Keratinocyte (primary cell): ENCODE measurements around the gene HDGFL2. TPM values are rescaled to one million over a fixed set of nuclear protein-coding genes. Genes with fewer than 3 reads are reported as not detected.

ENCODE experiments used
- DNase-seq: peaks from one replicate; pipeline ENCODE4 v3.0.0-alpha.2; 2011; ENCODE audit warnings: low read depth, missing footprints, low spot score
- FAIRE-seq: peaks from 2 replicates; lab custom pipeline; 2011; peaks lifted over from hg19 to GRCh38; lab: Jason Lieb, UNC
- H2AFZ ChIP-seq: 2 replicates; pipeline ENCODE4 v1.6.0; 2012; ENCODE audit warnings: low read length, control low read depth, inconsistent platforms; ENCODE audit not compliant: control insufficient read depth
- H3K27ac ChIP-seq: 2 replicates; pipeline ENCODE4 v1.5.1; 2011; ENCODE audit warnings: low read length; ENCODE audit not compliant: control insufficient read depth, insufficient read depth
- H3K27me3 ChIP-seq: 3 replicates; pipeline ENCODE4 v1.6.0; 2011; ENCODE audit warnings: low read length; ENCODE audit not compliant: control insufficient read depth, insufficient read depth; ENCODE audit errors: extremely low read depth
- H3K36me3 ChIP-seq, 2 experiments: 2 replicates in 1 of 2; 3 replicates in 1 of 2; pipeline ENCODE4 v1.5.1; 2011; ENCODE audit warnings: low read length in 2 of 2, mild to moderate bottlenecking in 1 of 2; ENCODE audit not compliant: control insufficient read depth in 2 of 2, insufficient read depth in 2 of 2; ENCODE audit errors: extremely low read depth in 1 of 2
- H3K4me1 ChIP-seq: 3 replicates; pipeline ENCODE4 v1.5.1; 2011; ENCODE audit warnings: low read length; ENCODE audit not compliant: control insufficient read depth, insufficient read depth; ENCODE audit errors: extremely low read depth
- H3K4me2 ChIP-seq: 3 replicates; pipeline ENCODE4 v1.6.0; 2011; ENCODE audit warnings: low read depth, low read length; ENCODE audit not compliant: control insufficient read depth, insufficient read depth; ENCODE audit errors: extremely low read depth
- H3K4me3 ChIP-seq, 3 experiments: fragments of 200-600 bp in 1 of 3; sonication (generic) in 1 of 3; 2 replicates in 2 of 3; 3 replicates in 1 of 3; pipeline ENCODE4 v1.5.1; 2011 to 2016; ENCODE audit warnings: low read length in 3 of 3, mild to moderate bottlenecking in 3 of 3, control low read depth in 2 of 3, inconsistent platforms in 1 of 3, low read depth in 1 of 3, mixed read lengths in 1 of 3, mixed run types in 1 of 3, moderate library complexity in 1 of 3; ENCODE audit not compliant: control insufficient read depth in 2 of 3, insufficient read depth in 2 of 3; ENCODE audit errors: extremely low read depth in 1 of 3
- H3K79me2 ChIP-seq: 2 replicates; pipeline ENCODE4 v1.6.0; 2012; ENCODE audit warnings: low read length; ENCODE audit not compliant: control insufficient read depth, insufficient read depth
- H3K9ac ChIP-seq: 3 replicates; pipeline ENCODE4 v1.6.0; 2011; ENCODE audit warnings: low read length; ENCODE audit not compliant: control insufficient read depth, insufficient read depth; ENCODE audit errors: extremely low read depth
- H3K9me1 ChIP-seq: 3 replicates; pipeline ENCODE4 v1.6.0; 2011; ENCODE audit warnings: low read length; ENCODE audit not compliant: control insufficient read depth, insufficient read depth; ENCODE audit errors: extremely low read depth
- H3K9me3 ChIP-seq: 2 replicates; pipeline ENCODE4 v1.5.1; 2012; ENCODE audit warnings: low read depth, low read length; ENCODE audit not compliant: control insufficient read depth
- H4K20me1 ChIP-seq: 3 replicates; pipeline ENCODE4 v1.6.0; 2011; ENCODE audit warnings: low read length; ENCODE audit not compliant: control insufficient read depth, insufficient read depth; ENCODE audit errors: extremely low read depth
- EZH2 ChIP-seq: IDR thresholded peaks from one replicate; pipeline ENCODE4 v1.6.1; 2012; ENCODE audit warnings: inconsistent platforms, mild to moderate bottlenecking, low read length, moderate library complexity
- dilution Hi-C: fragments of 300-500 bp; cut with MboI; formaldehyde crosslinking; loops from one replicate; pipeline ENCODE4 v1.7.0; 2020; ENCODE audit warnings: low sequenced_read_pairs; ENCODE audit not compliant: extremely low pct_ligation_motif_present
- polyA plus RNA-seq, 5 experiments: library from polyadenylated mRNA; depleted of rRNA in 3 of 5; stranded (reverse) in 3 of 5; stranded (forward) in 1 of 5; unstranded in 1 of 5; fragments of >200 nt; gene quantifications; 1 replicate in 1 of 5; 2 replicates in 3 of 5; 3 replicates in 1 of 5; pipeline versions ENCODE4 v1.2.1 to v1.2.3, GENCODE V29; 2011 to 2012; ENCODE audit warnings: missing spikeins in 2 of 5, low read depth in 1 of 5, low replicate concordance in 1 of 5
- TF ChIP-seq, protein P1 (sequence below), 3 experiments: IDR thresholded peaks in 1 of 3; conservative IDR thresholded peaks in 1 of 3; optimal IDR thresholded peaks in 1 of 3; 2 replicates in 2 of 3; 3 replicates in 1 of 3; pipeline versions ENCODE3 to v1.5.1; 2011; ENCODE audit warnings: low read length in 3 of 3, mild to moderate bottlenecking in 3 of 3, moderate library complexity in 2 of 3, control low read depth in 1 of 3, inconsistent platforms in 1 of 3; ENCODE audit not compliant: insufficient read depth in 2 of 3; ENCODE audit errors: extremely low read depth in 1 of 3

The HDGFL2 gene
- polyA plus RNA-seq, 1 donor (not counting 4 experiments of a cell fraction or from before 2014, with no cell fraction given): 19.5 TPM

DNA sequence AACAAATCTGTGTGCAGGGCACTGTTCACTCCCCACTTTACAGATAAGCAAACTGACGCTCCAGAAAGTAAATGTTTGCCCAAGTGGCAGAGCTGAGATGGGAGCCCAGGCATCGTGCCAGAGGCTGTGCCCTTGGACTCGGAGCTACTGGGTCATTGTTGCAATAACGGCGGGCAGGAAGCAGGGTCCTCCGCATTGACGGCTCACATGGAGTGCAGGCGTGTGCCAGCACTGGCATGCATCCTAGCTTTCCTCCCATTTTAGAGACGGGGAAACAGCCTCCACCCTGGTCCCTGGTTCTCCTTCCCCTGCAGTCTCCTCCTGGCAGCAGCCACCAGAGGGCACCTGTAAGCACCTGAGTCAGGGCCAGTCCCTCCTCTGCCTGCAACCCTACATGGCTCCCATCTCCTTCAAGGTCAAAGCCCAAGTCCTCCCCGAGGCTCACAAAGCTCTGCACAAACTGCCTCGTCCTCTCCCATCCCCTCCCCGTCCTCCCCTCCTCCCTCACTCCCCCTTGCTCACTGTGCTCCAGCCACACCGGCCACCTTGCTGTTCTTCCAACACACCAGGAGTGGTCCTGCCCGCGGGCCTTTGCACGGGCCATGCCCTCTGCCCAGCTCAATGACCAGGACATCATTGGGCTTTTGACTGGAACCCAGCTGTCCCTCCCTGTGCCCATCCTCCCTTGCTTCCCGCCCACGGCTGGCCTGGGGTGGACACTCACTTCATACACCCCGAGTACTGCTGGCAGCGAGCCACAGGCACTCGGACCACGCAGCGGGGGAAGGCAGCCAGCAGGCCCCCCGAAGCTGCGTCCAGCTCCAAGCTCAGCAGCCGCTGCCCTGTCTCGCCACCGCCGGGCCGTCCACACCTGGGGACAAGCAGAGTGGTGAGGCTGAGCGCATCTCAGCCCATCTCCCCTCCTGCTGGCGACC is 75.5 kb downstream of the HDGFL2 start:
- Histone ChIP-seq H3K4me1 (no peaks in the 10 kb centered on the region), H3K27ac (no peak overlapping the region), H3K4me2 (no peak overlapping the region), H3K27me3 (no peaks in the 10 kb centered on the region), H3K79me2 (no peaks in the 10 kb centered on the region), H3K4me3 (no peak overlapping the region), H3K9me3 (no peaks in the 10 kb centered on the region), H4K20me1 (no peaks in the 10 kb centered on the region), H2AFZ (no peak overlapping the region), H3K9me1 (no peaks in the 10 kb centered on the region), H3K9ac (no peak overlapping the region), H3K36me3 (no peaks in the 10 kb centered on the region)
- dilution Hi-C loops: no loop called here
- DNase-seq (no peak), FAIRE-seq (no peak)
- no peak for TF ChIP-seq EZH2
- TF ChIP-seq, protein P1, sequence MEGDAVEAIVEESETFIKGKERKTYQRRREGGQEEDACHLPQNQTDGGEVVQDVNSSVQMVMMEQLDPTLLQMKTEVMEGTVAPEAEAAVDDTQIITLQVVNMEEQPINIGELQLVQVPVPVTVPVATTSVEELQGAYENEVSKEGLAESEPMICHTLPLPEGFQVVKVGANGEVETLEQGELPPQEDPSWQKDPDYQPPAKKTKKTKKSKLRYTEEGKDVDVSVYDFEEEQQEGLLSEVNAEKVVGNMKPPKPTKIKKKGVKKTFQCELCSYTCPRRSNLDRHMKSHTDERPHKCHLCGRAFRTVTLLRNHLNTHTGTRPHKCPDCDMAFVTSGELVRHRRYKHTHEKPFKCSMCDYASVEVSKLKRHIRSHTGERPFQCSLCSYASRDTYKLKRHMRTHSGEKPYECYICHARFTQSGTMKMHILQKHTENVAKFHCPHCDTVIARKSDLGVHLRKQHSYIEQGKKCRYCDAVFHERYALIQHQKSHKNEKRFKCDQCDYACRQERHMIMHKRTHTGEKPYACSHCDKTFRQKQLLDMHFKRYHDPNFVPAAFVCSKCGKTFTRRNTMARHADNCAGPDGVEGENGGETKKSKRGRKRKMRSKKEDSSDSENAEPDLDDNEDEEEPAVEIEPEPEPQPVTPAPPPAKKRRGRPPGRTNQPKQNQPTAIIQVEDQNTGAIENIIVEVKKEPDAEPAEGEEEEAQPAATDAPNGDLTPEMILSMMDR (optimal IDR thresholded peaks at IDR 0.05 in 1 of 3, IDR thresholded peaks at IDR 0.05 in 1 of 3, conservative IDR thresholded peaks at IDR 0.05 in 1 of 3; ENCODE audit: extremely low read depth in 1 of 3, insufficient read depth in 2 of 3, low read length in 3 of 3): peak; percentile 62 to 73 (median 72)

DNA sequence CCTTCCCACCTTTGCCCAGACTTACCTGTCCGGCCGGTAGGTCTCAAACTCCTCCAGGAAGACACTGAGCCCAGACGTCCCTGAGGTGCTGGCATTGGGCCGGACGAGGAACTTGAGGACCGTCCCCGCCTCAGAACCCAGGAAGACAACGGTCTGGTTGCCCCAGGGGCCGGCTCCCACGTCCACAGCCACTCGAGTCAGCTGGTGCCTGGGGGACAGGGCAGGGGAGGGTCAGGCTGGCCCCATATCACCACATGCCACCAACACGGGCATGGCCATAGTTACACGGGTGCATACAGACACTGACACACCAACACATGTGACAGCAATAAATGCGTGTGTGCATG is 76.1 kb downstream of the HDGFL2 start:
- TF ChIP-seq, protein P1 (optimal IDR thresholded peaks at IDR 0.05 in 1 of 3, IDR thresholded peaks at IDR 0.05 in 1 of 3, conservative IDR thresholded peaks at IDR 0.05 in 1 of 3; ENCODE audit: extremely low read depth in 1 of 3, insufficient read depth in 2 of 3, low read length in 3 of 3): no peak
- Histone ChIP-seq H3K4me3 (no peak overlapping the region), H3K9me3 (no peaks in the 10 kb centered on the region), H3K79me2 (no peaks in the 10 kb centered on the region), H3K27me3 (no peaks in the 10 kb centered on the region), H3K4me2 (no peak overlapping the region), H2AFZ (no peak overlapping the region), H4K20me1 (no peaks in the 10 kb centered on the region), H3K36me3 (no peaks in the 10 kb centered on the region), H3K9ac (no peak overlapping the region), H3K9me1 (no peaks in the 10 kb centered on the region), H3K27ac (no peak overlapping the region), H3K4me1 (no peaks in the 10 kb centered on the region)
- FAIRE-seq (no peak), DNase-seq (no peak)
- dilution Hi-C loops: no loop called here
